MG63 (cell line): Measurements from ENCODE around the gene FTCD. TPM values are rescaled to one million over a fixed set of nuclear protein-coding genes. Genes with fewer than 3 reads are reported as not detected.
"Not testable (repeated sequence)": the region's sequence is repeated elsewhere in the genome, so short reads cannot be mapped to it uniquely, and the experiment has no call there.

Experiments used
- DNase-seq: peaks from one replicate; pipeline ENCODE4 v3.0.0-alpha.2; 2020
- H3K27me3 ChIP-seq: fragments of 250-450 bp; sonication (Bioruptor Pico); 2 replicates; pipeline ENCODE4 v1.5.1; 2020; ENCODE audit warnings: mild to moderate bottlenecking, moderate library complexity
- H3K36me3 ChIP-seq: fragments of 250-450 bp; sonication (Bioruptor Pico); 2 replicates; pipeline ENCODE4 v1.5.1; 2020; ENCODE audit warnings: mild to moderate bottlenecking, moderate library complexity
- H3K4me3 ChIP-seq: fragments of 250-450 bp; sonication (Bioruptor Pico); 2 replicates; pipeline ENCODE4 v1.5.1; 2020; ENCODE audit warnings: mild to moderate bottlenecking, moderate library complexity
- H3K9me3 ChIP-seq: fragments of 250-450 bp; sonication (Bioruptor Pico); 2 replicates; pipeline ENCODE4 v1.5.1; 2020; ENCODE audit warnings: mild to moderate bottlenecking, moderate library complexity
- total RNA-seq: library from RNA; depleted of rRNA; stranded (reverse); fragments of >200 nt; shearing (Covaris generic); gene quantifications from 2 replicates; pipeline ENCODE4 v1.2.3, GENCODE V29; 2014; ENCODE audit warnings: low replicate concordance

The FTCD gene
- total RNA-seq, 1 experiment from 2014 or later: not detected

GRCh38 chr21:46180079-46180722 is 24.8 kb upstream of the FTCD start:
- DNase-seq: no peak
- Histone ChIP-seq H3K9me3 (peaks cover 23% of the 10 kb centered on the region), H3K27me3 (no peaks in the 10 kb centered on the region), H3K4me3 (no peak overlapping the region), H3K36me3 (no peaks in the 10 kb centered on the region; the same call in 1 of the 2 replicates)

GRCh38 chr21:46179708-46180078 is 24.3 kb upstream of the FTCD start:
- H3K9me3 ChIP-seq: peaks cover 28% of the 10 kb centered on the region
- no peak for DNase-seq
- no peaks in the 10 kb centered on the region for H3K27me3 ChIP-seq
- H3K4me3 ChIP-seq: no peak overlapping the region
- H3K36me3 ChIP-seq: no peaks in the 10 kb centered on the region; the same call in 1 of the 2 replicates

GRCh38 chr21:46178961-46179360 is 23.6 kb upstream of the FTCD start:
- no peaks in the 10 kb centered on the region; the same call in 1 of the 2 replicates for H3K36me3 ChIP-seq
- peaks cover 35% of the 10 kb centered on the region for H3K9me3 ChIP-seq
- no peak overlapping the region for H3K4me3 ChIP-seq
- no peaks in the 10 kb centered on the region for H3K27me3 ChIP-seq
- no peak for DNase-seq

GRCh38 chr21:46176443-46177129 is 21.2 kb upstream of the FTCD start:
- H3K9me3 ChIP-seq: peaks cover 42% of the 10 kb centered on the region
- not testable (repeated sequence) for H3K36me3 ChIP-seq, DNase-seq, H3K27me3 ChIP-seq, H3K4me3 ChIP-seq

- Histone ChIP-seq H3K9me3 (peaks cover 42% of the 10 kb centered on the region), H3K4me3 (no peak overlapping the region), H3K27me3 (no peaks in the 10 kb centered on the region), H3K36me3 (no peaks in the 10 kb centered on the region; the same call in 1 of the 2 replicates)
- DNase-seq: no peak
These were observed 18.2 kb upstream of the FTCD start for GRCh38 chr21:46173573-46173972.

- H3K27me3 ChIP-seq: no peaks in the 10 kb centered on the region
- no peaks in the 10 kb centered on the region; the same call in 1 of the 2 replicates for H3K36me3 ChIP-seq
- H3K9me3 ChIP-seq: peaks cover 42% of the 10 kb centered on the region
- no peak for DNase-seq
- H3K4me3 ChIP-seq: no peak overlapping the region
These were observed 17.6 kb upstream of the FTCD start for GRCh38 chr21:46172863-46173528.

GRCh38 chr21:46171996-46172862 is 16.9 kb upstream of the FTCD start:
- no peak for DNase-seq
- Histone ChIP-seq H3K4me3 (no peak overlapping the region), H3K36me3 (no peaks in the 10 kb centered on the region), H3K27me3 (no peaks in the 10 kb centered on the region), H3K9me3 (peaks cover 38% of the 10 kb centered on the region)

GRCh38 chr21:46171585-46171984 is 16.2 kb upstream of the FTCD start:
- no peak for DNase-seq
- no peaks in the 10 kb centered on the region for H3K36me3 ChIP-seq

GRCh38 chr21:46170436-46171193 is 15.2 kb upstream of the FTCD start:
- H3K27me3 ChIP-seq, H3K4me3 ChIP-seq, DNase-seq, H3K36me3 ChIP-seq: not testable (repeated sequence)
- peaks cover 23% of the 10 kb centered on the region for H3K9me3 ChIP-seq

More at GRCh38 chr21:46171585-46171984, 16.2 kb upstream of the FTCD start:
- peaks cover 31% of the 10 kb centered on the region for H3K9me3 ChIP-seq
- H3K4me3 ChIP-seq: no peak overlapping the region
- no peaks in the 10 kb centered on the region for H3K27me3 ChIP-seq

- no peak for DNase-seq
- Histone ChIP-seq H3K36me3 (no peaks in the 10 kb centered on the region), H3K4me3 (no peak overlapping the region), H3K27me3 (no peaks in the 10 kb centered on the region), H3K9me3 (peaks cover 5% of the 10 kb centered on the region)
These were observed 13.4 kb upstream of the FTCD start for GRCh38 chr21:46168659-46169386.

- DNase-seq: no peak
- no peaks in the 10 kb centered on the region for H3K27me3 ChIP-seq
- H3K9me3 ChIP-seq: no peaks in the 10 kb centered on the region
- no peaks in the 10 kb centered on the region for H3K36me3 ChIP-seq
- H3K4me3 ChIP-seq: no peak overlapping the region
These were observed 12.9 kb upstream of the FTCD start for GRCh38 chr21:46168238-46168637.

GRCh38 chr21:46165098-46165497 is 9.7 kb upstream of the FTCD start:
- Histone ChIP-seq H3K27me3 (no peaks in the 10 kb centered on the region), H3K4me3 (no peak overlapping the region), H3K36me3 (no peaks in the 10 kb centered on the region), H3K9me3 (no peaks in the 10 kb centered on the region)
- DNase-seq: no peak

- no peaks in the 10 kb centered on the region for H3K36me3 ChIP-seq
These were observed 8.0 kb upstream of the FTCD start for GRCh38 chr21:46163380-46163779.

GRCh38 chr21:46161633-46162592 is 6.5 kb upstream of the FTCD start:
- Histone ChIP-seq H3K36me3 (no peaks in the 10 kb centered on the region), H3K4me3 (no peak overlapping the region), H3K27me3 (no peaks in the 10 kb centered on the region), H3K9me3 (no peaks in the 10 kb centered on the region)
- no peak for DNase-seq

More at GRCh38 chr21:46163380-46163779, 8.0 kb upstream of the FTCD start:
- H3K4me3 ChIP-seq: no peak overlapping the region
- DNase-seq: no peak
- no peaks in the 10 kb centered on the region for H3K9me3 ChIP-seq
- H3K27me3 ChIP-seq: no peaks in the 10 kb centered on the region
